Kasumi-1 (cell line): ENCODE measurements around the gene MEOX2.

Experiments
- DNase-seq, 2 experiments: peaks; one replicate each; lab custom pipeline; 2025; lab: John Stamatoyannopoulos, UW

MEOX2 gene

GRCh38 chr7:15686295-15686956 lies at the start of gene MEOX2:
Gene MEOX2 (minus strand): TSS chr7:15686683. CDS start chr7:15686402, 281 bp downstream.
- DNase-seq: no peak

DNA sequence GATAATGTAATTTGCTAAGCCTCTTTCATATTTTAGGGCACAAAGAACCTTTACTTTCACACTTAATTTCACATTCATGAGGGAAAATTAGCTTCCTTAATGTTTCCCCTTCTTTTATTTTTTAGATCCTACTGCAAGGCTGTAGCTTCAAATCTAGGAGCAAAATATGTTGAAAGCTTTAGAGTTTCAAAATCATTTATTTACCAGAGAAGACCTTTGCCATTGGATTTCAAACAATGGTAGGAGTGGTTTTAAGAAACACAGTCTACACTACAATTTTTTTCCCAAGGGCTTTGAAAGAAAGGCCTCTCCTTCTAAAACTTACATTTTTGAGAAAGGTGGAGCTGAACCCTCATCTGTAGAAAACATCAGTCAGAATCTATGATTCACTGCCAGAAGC lies 43.3 kb upstream of the MEOX2 start:
- DNase-seq: no peak

- no peak for DNase-seq
Observed at GRCh38 chr7:15725051-15725450, 38.6 kb upstream of the MEOX2 start.

- DNase-seq: no peak
Observed at GRCh38 chr7:15723841-15724240, 37.4 kb upstream of the MEOX2 start.

DNA sequence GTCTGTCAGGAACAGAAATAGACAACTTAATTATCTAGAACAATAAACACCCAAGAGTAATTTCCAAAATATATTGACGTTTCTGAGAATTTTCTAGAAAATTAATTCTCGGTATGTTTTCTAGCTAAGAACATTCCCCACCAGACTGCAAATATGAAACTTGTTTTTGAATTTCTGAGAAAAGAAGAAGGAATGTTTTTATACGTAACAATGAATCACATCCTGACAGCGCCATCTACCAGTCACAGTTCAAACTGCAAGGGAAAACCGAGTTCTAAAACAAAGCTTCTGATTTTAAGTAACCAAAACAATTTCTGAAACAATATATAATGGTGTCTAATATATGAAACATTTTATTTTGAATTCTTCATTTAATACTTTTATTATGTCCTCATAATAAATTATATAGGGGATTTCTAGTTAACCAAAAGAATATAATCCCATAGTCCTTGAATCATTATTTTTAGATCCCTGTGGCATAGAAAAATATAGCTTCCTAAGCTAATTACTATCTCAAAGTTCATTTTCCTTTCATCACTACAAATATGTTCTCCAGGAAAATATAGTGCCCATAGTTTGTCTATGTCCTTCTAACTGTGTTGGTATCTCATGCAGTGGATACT lies 34.5 kb upstream of the MEOX2 start:
- peak; percentile 3 to 29 for DNase-seq

- DNase-seq: no peak
Observed at GRCh38 chr7:15719311-15719710, 32.8 kb upstream of the MEOX2 start.

DNA sequence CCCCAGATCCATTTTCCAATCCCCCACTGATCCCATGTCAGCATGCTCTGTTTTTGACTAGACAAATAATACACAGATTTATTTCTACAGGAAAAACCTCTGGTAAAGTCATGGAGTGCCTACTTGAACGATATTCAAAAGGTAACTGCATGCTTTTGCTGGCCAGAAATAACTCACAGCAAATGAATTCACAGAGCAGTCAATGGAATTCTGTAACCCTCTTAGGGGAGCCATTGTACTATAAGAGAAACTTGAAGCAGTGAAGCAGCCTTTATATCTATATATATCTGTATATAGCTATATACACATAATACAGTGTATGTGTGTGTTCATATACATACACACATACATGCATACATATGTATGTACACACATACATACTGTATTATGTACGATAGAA lies 29.0 kb upstream of the MEOX2 start:
- no peak for DNase-seq

DNA sequence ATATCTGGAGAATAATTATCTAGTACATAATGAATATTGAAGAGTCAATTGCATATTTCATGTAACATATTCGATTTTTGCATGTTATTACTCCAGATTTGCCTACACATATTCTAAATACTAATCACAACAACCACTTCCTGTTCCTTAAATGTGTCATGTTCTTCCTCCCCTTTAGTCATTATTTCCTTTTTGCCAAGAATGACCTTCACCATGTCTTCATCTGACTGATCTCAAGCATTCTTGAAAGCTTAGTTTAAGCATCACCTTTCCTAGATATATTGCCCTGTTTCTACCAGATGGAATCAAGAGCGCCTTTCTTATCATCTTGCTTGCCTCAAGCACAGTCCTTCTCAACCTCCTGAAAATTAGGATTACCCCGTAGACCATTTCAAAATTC lies 23.5 kb upstream of the MEOX2 start:
- DNase-seq: no peak

- DNase-seq: no peak
Observed at GRCh38 chr7:15707570-15707969, 21.1 kb upstream of the MEOX2 start.

DNA sequence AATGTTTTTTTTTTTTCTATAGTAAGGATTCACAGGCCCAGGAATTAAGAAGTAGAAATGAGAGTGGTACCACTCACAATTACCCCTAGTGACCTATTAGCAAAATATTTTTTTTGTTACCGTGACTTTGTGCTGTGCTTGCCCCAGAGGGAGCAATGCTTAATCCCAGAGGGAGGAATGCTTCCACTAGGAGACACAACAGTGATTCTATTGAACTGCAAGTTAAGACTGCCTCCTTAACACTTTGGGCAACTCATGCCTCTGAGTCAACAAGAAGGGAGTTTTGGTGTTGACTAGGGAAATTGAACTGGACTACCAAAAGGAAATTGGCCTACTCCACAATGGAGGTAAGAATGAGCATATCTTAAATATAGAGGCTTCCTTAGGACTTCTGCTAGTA lies 17.2 kb upstream of the MEOX2 start:
- DNase-seq: no peak

DNA sequence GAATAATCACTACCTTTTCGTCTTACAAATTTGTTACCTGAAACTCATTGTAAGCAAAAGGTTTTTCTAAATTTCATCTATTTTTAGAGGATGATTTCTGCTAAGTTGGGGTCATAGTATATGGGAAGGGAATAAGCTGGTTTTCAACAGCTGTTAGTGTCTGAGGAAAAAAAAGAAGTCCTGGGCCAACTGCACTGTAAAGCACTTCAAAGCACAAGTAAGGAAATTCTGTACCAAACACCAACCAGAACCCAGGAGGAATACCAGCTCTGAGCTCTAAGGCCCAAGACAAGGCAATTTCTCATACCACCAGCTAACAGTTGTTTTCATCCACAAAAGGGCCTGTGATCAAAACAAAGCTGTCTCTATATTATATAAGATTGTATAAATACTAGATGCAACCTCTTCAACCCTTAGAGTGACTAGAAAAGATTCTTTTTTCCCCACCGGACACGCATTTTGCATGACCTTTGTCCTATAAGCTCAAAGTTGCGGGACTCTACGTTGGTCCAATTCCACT lies 6.1 kb upstream of the MEOX2 start:
- DNase-seq: no peak

GRCh38 chr7:15688911-15689310 lies 2.4 kb upstream of the MEOX2 start:
- DNase-seq: no peak

DNA sequence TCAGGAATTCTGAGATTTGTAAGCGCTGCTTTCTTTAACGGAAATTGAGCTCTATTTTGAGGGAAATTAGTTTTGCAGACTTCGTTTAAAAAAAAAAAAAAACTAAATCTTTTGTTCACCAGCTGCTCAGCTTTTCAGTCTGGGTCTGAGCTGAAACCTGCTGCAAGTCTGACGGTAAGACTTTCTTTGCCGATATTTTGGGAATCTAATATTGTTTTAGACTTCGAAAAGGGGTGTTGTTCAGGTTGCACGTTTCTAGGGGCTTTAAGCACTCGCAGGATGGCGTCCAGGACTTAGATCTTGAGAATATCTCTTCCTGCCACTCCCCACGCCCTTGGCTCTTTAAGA lies 1.8 kb upstream of the MEOX2 start:
- DNase-seq: no peak

- no peak for DNase-seq
Observed at GRCh38 chr7:15687546-15688278, 1.2 kb upstream of the MEOX2 start.

- no peak for DNase-seq
Observed at GRCh38 chr7:15686957-15687545, 568 bp upstream of the MEOX2 start.

DNA sequence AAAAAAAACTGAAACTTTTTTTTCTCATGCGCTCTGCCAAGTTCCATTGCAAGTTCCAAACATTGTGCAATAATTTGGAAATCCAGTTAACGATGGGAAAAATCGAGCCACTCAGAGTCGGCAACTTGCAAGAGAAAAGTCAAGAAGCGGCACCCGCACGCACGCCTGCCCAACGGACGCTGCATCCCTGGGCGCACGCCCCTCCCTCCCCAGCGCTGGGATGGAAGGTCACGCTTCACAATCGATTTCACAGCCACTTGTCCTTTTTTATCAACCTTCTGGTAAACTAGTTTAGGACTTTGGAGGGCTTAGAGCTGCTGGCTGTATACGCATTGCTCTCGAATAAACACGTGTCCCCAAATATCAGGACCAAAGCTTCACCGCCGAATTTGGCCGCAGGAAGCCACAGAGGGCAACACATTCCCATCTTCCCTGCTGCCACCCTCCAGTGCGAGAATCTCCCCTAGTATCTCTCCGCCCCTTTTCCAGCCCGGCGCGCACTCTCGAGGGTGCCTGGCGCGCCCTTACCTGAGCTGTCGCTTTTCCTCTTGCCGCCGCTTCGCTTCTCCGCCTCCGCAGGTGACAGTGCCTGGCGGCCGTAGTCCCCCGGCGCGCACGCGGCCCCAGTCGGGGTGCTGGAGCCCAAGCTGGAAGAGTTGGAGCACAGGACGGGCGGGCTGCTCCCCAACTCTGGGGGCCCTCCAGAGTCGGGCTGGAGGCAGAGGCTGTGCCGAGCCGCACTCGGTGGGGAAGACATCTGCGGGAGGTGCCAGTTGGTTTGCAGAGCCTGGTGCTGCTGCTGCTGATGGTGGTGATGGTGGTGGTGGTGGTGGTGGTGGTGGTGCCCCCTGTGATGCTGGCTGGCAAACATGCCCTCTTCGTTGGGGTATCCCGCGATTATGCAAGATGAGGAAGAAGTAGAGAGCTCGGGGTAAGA lies 857 bp downstream of the MEOX2 start:
- DNase-seq: no peak

DNA sequence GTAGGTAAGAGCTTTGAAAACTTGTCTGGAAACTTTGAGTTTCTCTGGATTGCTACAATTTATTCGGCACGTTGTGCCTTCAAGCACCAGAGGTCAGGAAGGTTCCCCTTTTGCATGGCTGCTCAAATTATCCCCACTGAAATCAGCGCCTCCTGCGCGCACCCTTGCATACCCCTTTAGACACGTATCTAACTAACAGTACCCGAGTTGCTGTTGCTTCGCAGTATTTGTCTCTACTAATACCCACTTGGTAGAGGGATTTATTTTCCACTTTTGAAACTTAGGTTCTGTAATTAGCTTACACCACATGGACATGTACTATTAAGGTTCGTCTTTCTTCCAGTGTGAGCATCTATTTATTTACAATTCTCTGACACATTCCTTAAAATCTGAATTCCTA lies 1.6 kb downstream of the MEOX2 start:
- DNase-seq: no peak

DNA sequence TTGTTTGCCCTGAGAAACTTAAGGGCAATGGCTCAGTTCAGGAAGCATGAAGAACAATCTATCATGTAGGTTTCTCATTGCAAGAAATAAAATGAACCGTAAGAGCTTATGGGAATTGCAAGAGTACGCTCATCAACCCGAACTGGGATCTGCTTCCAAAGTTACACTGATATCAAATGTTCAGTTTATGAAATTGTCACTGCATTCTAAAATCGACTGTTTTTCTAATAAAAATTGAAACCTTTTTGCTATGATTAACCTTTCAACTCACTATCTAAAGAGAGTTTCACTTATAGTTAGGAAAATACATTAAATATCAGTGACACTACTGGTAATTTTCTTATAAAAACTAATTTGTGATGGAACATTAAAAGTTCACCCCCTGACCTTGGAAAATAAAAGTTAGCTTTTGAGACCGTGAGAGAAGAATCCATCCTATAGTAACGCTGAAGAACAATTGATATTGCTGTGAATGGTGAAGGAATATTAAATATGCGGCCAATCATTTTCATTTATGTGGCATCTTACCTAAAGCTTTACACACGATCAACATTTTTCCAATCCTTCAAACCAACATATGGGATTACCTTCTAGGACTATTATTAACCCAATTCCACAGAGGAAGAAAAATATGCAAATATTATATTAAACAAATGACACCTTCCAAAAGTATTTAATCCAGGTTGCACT lies 2.2 kb downstream of the MEOX2 start:
- DNase-seq: no peak

GRCh38 chr7:15682751-15683245 lies 3.7 kb downstream of the MEOX2 start:
- DNase-seq: no peak

GRCh38 chr7:15682111-15682510 lies 4.4 kb downstream of the MEOX2 start:
- DNase-seq: no peak

- no peak for DNase-seq
Observed at GRCh38 chr7:15681631-15682030, 4.9 kb downstream of the MEOX2 start.
